AG09309 (cell line): ENCODE measurements around the gene RBP2.

ENCODE experiments used
- DNase-seq: peaks from one replicate; pipeline ENCODE4 v3.0.0-alpha.2; 2010; ENCODE audit warnings: low read depth
- H3K4me3 ChIP-seq: 2 replicates; pipeline ENCODE4 v1.5.1; 2011; ENCODE audit warnings: mild to moderate bottlenecking, low read depth, low read length, moderate library complexity; ENCODE audit not compliant: control insufficient read depth
- TF ChIP-seq, protein P1 (sequence below): IDR thresholded peaks from 2 replicates; pipeline ENCODE4 v1.5.1; 2011; ENCODE audit warnings: mild to moderate bottlenecking, low read depth, low read length, inconsistent platforms; ENCODE audit not compliant: insufficient read depth, control insufficient read depth; ENCODE audit errors: missing control alignments

Gene RBP2

DNA sequence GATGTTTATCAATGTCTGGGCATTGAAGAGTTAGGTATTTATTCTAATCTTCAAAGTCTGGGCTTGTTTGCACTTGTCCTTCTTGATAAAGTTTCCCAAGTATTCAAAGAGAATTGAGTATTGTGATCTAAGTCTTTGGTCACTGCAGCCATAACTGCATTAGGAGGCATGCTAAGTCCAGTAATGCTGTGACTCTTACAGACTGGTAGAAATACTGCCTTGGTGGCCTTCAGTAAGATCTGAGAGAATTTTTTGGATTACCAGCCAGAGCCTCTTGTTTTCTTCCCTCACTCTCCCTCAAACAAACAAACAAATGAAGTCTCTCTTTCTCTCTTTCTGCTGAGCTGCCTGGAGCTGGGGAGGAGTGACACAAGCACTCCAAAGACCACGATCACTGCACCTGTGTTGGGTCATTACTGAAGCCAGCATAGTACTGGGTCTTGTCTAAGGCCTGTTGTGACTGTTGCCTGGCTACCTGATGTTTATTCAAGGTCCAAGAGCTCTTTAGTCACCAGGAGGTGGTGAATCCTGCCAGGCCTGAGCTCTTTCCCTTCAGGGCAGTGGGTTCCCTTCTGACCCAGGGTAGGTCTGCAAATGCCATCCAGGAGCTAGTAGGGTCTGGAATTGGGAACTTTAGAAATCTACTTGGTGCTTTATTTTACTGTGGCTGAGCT lies 14.8 kb upstream of the RBP2 start:
- no peak overlapping the region for H3K4me3 ChIP-seq
- TF ChIP-seq, protein P1, sequence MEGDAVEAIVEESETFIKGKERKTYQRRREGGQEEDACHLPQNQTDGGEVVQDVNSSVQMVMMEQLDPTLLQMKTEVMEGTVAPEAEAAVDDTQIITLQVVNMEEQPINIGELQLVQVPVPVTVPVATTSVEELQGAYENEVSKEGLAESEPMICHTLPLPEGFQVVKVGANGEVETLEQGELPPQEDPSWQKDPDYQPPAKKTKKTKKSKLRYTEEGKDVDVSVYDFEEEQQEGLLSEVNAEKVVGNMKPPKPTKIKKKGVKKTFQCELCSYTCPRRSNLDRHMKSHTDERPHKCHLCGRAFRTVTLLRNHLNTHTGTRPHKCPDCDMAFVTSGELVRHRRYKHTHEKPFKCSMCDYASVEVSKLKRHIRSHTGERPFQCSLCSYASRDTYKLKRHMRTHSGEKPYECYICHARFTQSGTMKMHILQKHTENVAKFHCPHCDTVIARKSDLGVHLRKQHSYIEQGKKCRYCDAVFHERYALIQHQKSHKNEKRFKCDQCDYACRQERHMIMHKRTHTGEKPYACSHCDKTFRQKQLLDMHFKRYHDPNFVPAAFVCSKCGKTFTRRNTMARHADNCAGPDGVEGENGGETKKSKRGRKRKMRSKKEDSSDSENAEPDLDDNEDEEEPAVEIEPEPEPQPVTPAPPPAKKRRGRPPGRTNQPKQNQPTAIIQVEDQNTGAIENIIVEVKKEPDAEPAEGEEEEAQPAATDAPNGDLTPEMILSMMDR, result no peak
- DNase-seq, result no peak

DNA sequence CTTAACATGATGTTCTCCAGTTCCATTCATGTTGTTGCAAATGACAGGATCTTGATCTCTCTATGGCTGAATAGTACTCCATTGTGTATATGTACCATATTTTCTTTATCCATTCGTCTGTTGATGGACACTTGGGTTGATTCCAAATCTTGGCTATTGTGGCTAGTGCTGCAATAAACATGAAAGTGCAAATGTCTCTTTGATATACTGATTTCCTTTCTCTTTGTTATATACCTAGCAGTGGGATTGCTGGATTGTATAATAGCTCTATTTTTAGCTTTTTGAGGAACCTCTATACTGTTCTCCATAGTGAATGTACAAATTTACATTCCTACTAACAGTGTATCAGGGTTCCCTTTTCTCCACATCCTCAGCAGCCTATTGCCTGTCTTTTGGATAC lies 5.9 kb upstream of the RBP2 start:
- H3K4me3 ChIP-seq, result no peak overlapping the region
- TF ChIP-seq, protein P1, result no peak
- no peak for DNase-seq

DNA sequence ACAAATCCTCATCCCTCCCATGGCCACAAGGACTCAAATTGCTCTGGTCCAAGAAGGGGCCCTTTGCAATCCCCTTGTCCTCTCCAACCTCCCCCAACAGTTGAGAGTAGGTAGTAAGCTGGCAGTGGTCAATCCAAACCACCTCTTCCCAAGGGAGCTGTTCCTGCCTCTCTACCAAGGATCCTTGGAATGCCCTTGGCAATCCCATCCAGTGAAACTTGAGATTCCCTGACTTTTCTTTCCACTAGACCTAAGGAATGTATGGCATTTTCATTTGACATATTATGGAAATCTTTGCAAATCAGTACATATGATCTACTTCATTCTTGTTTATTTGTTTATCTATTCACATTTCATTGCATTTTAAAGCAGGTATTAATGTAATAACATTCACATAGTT lies 4.8 kb upstream of the RBP2 start:
- H3K4me3 ChIP-seq, result no peak overlapping the region
- DNase-seq, result no peak
- TF ChIP-seq, protein P1, result no peak

DNA sequence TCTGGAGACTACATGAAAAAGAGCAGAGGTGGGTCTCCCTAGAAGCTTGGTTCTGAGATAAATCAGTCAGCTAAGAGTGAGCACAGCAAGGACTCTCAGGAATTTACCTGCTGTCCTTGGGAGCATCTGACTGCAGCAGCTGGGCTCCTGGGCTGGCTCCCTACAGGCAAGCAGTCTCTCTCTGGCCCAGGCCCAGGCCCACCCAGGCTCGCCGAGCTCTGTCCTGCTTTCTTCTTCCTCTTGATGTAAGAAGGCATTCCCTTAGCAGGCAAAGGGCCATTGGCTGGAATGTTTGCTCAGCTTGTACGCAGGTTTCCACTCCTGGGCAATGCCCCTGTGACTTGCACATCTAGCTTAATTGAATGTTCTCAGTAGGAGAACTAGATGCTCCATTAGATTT lies 4.3 kb upstream of the RBP2 start:
- no peak for DNase-seq

DNA sequence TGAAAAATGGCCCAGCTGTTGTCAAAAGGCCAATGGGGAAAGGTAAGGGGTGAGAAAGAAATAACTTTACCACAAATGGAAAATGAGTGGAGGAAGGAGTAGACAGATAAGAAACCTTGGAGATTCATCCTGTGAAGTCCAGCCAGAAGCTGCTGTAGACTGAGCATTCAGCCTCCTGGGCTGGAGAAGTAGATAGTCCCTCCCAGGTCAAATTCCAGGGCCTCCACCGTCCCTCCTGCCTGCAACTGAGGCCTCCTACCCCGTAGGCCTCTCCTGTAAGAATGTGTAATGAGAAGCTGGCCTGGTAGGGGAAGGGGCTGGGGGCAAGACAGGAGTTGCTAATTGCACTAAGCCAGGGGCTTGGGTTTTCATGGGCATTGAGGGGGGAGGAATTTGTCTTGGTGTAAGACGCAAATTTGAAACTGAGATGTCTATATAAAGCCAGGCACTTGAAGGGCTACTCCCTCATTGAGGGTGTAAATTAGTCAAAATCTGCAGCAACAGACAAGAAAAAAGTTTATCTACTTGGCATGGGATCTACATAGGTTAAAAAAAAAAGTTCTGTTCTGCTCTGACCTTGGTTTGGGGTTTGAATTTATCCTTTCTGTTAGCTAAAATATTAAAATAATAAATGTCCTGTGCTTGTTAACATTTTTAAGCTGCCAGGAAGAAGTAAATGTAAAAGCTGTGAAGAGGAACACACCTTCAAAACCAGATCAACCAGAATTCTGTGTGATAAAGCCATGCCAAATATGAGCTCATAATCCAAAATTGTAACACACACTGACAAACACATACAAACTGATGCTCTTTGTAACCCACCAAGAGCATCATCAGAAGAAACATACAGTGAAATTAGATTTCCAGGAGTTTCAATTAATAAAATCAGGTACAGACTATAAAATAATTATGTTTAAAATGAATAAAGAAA lies 1.7 kb upstream of the RBP2 start:
- no peak overlapping the region for H3K4me3 ChIP-seq
- TF ChIP-seq, protein P1, result no peak
- DNase-seq, result no peak

More for the DNA sequence above, 4.3 kb upstream of the RBP2 start:
- H3K4me3 ChIP-seq, result no peak overlapping the region
- TF ChIP-seq, protein P1, result no peak

DNA sequence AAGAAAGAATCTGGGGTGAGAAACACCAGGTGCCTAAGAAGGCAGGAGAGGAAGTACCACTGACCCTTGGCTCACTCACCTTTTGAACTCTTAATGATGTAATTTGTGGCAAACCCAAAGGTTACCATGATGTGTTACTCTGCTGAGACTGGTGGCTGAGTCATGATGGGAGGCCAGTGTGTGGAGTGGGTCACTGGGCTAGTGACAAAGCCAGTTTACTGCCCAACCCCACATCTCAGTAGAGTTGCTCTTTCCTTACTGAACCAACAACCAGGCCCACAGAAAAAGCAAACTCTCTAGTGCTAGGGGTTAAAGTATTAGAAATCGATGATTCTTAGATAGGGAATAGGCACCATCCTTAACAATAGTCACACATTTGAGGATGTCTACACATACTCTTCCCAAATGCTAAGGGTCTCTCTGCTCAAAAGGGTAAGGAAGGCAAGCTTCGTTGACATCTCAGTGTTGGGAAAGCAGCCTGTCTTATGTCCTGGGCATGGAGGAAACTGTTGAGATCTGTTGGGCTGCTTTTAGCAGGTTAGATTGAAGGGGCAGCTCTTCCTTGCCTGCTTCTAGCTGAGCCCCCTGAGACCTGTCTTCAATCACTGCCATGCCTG lies 3.1 kb downstream of the RBP2 start:
- TF ChIP-seq, protein P1, result no peak
- no peak overlapping the region for H3K4me3 ChIP-seq
- DNase-seq, result no peak
